ENCODE data around the gene DGKG. TPM values are rescaled to one million over a fixed set of nuclear protein-coding genes. Genes with fewer than 3 reads are reported as not detected.

DGKG gene
- total RNA-seq, 1 donor from 2014 or later = 4.7 TPM

DNA sequence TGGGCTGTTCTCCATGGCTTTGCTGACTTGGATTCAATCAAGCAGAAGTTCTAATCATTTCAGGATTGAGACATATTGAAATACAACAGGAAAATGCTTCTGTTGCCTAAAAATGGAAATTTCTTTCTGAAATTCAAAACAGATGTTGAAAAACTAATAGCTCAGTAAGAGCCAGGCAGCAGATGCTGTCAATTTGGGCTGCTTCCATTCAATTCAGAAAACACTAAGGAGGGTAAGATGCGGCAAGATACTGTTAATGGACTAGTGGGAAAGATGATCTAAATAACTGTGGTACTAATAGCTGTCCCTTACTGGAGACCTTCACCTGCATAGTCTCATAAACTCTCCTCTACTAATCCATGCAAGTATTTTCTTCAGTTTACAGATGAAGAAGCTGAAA is 53.5 kb downstream of the DGKG start:
- no peak overlapping the region for H3K27ac ChIP-seq
- H3K4me1 ChIP-seq = no peaks in the 10 kb centered on the region
- TF ChIP-seq, protein P1, sequence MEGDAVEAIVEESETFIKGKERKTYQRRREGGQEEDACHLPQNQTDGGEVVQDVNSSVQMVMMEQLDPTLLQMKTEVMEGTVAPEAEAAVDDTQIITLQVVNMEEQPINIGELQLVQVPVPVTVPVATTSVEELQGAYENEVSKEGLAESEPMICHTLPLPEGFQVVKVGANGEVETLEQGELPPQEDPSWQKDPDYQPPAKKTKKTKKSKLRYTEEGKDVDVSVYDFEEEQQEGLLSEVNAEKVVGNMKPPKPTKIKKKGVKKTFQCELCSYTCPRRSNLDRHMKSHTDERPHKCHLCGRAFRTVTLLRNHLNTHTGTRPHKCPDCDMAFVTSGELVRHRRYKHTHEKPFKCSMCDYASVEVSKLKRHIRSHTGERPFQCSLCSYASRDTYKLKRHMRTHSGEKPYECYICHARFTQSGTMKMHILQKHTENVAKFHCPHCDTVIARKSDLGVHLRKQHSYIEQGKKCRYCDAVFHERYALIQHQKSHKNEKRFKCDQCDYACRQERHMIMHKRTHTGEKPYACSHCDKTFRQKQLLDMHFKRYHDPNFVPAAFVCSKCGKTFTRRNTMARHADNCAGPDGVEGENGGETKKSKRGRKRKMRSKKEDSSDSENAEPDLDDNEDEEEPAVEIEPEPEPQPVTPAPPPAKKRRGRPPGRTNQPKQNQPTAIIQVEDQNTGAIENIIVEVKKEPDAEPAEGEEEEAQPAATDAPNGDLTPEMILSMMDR (IDR thresholded peaks at IDR 0.05) = no peak
- no peaks in the 10 kb centered on the region for H3K36me3 ChIP-seq
- no peaks in the 10 kb centered on the region for H3K9me3 ChIP-seq
- H3K4me3 ChIP-seq = no peak overlapping the region
- no peak for ATAC-seq
- intact Hi-C loops (cut with DNase I) = no loop called here
- no peaks in the 10 kb centered on the region for H3K27me3 ChIP-seq
- DNase-seq = no peak

DNA sequence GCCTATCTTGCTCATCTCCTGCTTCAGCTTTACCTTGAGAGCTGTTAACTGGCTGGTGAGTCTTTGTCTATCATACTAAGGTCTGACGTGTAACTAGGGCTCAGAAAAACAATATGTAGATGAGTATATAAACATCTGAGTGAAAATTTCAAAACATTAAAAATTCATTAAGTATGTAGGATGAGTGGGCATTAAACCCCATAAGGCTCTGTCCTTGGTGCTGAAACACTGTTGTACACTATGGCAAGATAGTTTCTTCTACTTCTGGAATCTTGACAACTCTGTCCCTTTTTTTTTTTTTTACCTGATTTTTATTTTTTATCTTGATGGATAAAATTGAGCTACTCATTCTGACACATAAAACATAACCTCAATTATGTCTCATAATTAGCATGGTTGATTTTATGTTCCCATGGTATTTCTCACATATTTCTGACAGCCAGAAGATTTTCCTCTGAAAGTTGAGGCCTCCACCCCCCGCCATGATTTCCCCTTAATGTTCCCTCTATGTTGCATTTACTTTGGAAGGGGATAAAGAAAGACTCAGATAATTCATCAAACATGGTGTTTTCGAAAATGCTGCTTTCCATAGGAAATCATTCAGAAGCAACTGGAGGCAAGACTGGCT is 54.3 kb downstream of the DGKG start:
- intact Hi-C loops (cut with DNase I) = no loop called here
- Histone ChIP-seq H3K27ac (no peak overlapping the region), H3K9me3 (no peaks in the 10 kb centered on the region), H3K4me3 (no peak overlapping the region), H3K36me3 (no peaks in the 10 kb centered on the region), H3K27me3 (no peaks in the 10 kb centered on the region), H3K4me1 (no peaks in the 10 kb centered on the region)
- TF ChIP-seq, protein P1 (IDR thresholded peaks at IDR 0.05) = no peak
- DNase-seq (no peak), ATAC-seq (no peak)

DNA sequence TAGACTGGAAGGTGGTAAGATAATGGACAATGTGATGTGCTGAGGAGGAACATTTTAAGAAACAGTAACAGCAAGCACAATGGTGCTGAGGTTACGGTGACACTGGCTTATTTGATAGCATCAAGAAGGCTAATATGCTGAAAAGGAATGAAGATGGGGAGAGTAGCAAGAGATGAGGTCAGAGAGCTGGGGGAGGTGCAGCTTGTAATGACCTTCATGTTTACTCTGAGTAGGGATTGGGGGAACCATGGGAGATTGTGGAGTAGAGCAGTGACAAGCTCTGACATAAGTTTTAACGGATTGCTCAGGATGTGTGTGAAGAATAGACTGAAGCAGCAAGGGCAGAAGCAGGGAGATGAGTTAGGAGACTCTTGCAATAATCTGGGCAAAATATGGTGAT is 56.7 kb downstream of the DGKG start:
- no peak overlapping the region for H3K4me3 ChIP-seq
- DNase-seq (no peak), ATAC-seq (no peak)
- H3K9me3 ChIP-seq = no peaks in the 10 kb centered on the region
- H3K27me3 ChIP-seq = no peaks in the 10 kb centered on the region
- H3K27ac ChIP-seq = no peak overlapping the region
- intact Hi-C loops (cut with DNase I) = no loop called here
- TF ChIP-seq, protein P1 (IDR thresholded peaks at IDR 0.05) = no peak
- H3K36me3 ChIP-seq = no peaks in the 10 kb centered on the region
- H3K4me1 ChIP-seq = no peaks in the 10 kb centered on the region

DNA sequence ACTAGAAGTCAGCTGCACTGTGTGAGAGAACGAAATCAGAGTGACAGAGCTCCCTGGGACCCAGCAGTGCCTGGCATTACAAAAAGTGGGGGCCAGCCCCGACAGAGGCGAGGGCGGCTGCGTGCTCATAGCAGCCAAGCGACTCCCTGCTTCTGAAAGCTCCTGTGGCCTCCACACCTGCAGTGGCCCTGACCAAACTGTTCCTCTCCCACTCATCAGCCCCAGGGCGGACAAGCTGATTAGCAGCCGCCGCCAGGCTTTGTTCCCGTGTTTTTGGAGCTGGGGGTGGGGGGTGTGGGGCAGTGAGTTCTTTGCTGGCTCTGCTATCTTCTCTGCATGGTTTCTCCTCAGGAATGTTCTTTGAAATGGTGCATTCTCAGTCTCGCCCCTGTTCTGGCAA is 58.1 kb downstream of the DGKG start:
- no peak overlapping the region for H3K4me3 ChIP-seq
- ATAC-seq = no peak
- DNase-seq = no peak
- TF ChIP-seq, protein P1 (IDR thresholded peaks at IDR 0.05) = no peak
- H3K9me3 ChIP-seq = no peaks in the 10 kb centered on the region
- intact Hi-C loops (cut with DNase I) = no loop called here
- no peaks in the 10 kb centered on the region for H3K27me3 ChIP-seq
- H3K27ac ChIP-seq = no peak overlapping the region
- H3K4me1 ChIP-seq = no peaks in the 10 kb centered on the region
- no peaks in the 10 kb centered on the region for H3K36me3 ChIP-seq

DNA sequence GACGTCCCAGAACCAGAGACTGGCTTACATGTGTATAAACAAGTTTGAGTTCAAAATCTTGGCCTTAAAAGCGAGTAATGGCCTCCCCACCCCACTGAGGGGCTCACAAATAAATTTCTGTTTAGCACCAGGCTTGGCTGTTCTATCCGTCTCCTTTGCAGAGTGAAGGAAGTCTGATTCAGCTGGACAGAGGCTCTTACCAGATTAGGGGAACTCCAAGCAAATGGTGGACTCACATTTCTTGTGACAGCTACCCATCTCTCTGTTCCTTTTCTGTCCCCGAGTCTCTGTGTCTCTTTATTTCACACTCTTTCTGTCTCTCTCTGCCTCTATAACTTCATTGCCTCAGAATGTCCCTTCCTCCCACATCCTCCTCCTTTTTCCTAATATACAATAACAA is 62.7 kb downstream of the DGKG start:
- H3K4me3 ChIP-seq = no peak overlapping the region
- H3K27me3 ChIP-seq = no peaks in the 10 kb centered on the region
- H3K4me1 ChIP-seq = no peaks in the 10 kb centered on the region
- no peaks in the 10 kb centered on the region for H3K36me3 ChIP-seq
- H3K9me3 ChIP-seq = no peaks in the 10 kb centered on the region
- TF ChIP-seq, protein P1 (IDR thresholded peaks at IDR 0.05) = no peak
- no peak for ATAC-seq
- intact Hi-C loops (cut with DNase I) = no loop called here
- no peak for DNase-seq
- no peak overlapping the region for H3K27ac ChIP-seq

DNA sequence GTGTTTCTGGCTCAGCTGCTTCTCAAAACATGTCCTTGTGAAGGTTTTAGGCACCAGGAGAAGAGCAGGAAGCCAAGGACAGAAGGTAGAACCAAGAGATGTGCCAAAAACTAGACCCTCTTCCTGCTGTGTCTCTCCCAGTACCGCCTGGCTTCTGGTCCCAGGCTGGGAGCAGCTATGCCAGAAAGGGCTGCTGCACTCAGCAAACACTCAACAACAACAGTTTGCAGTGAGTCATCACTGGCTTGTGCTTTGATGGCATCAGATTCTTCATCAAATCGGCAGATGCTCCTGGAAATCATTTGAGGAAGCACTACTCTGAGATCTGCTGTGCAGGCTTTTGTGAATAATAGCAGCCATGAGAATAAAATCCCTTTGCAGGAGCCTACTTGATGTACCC is 63.2 kb downstream of the DGKG start:
- no peak for ATAC-seq
- Histone ChIP-seq H3K27me3 (no peaks in the 10 kb centered on the region), H3K27ac (no peak overlapping the region), H3K4me3 (no peak overlapping the region), H3K36me3 (no peaks in the 10 kb centered on the region), H3K4me1 (no peaks in the 10 kb centered on the region), H3K9me3 (no peaks in the 10 kb centered on the region)
- intact Hi-C loops (cut with DNase I) = no loop called here
- DNase-seq = no peak
- TF ChIP-seq, protein P1 (IDR thresholded peaks at IDR 0.05) = no peak
